Measurements from ENCODE around the gene XPNPEP1. TPM values are rescaled to one million over a fixed set of nuclear protein-coding genes. Genes with fewer than 3 reads are reported as not detected.

XPNPEP1 gene
- polyA plus RNA-seq, 1 donor (not counting 4 experiments of a cell fraction or from before 2014, with no cell fraction given) = 96.2 TPM

DNA sequence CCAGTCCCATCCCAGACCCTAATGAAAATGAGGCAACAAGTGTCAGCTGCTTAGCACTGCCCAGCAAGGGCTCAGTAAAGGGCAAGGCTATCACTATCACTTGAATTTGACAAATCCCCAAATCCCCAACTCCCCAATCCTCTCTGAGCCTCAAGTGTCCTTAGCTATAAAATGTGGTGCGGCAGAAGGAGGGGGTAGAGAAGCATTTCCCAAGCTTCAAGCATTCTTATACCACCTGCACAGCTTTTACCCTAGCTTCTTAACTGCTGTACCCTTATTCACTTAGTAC, 41.6 kb downstream of the XPNPEP1 start:
- Histone ChIP-seq H3K9me3 (ENCODE audit: control insufficient read depth, low read depth, low read length) (no peaks in the 10 kb centered on the region), H3K27me3 (ENCODE audit: control insufficient read depth, extremely low read depth, insufficient read depth, low read length) (no peaks in the 10 kb centered on the region), H3K27ac (ENCODE audit: control insufficient read depth, insufficient read depth, low read length) (no peak overlapping the region), H4K20me1 (ENCODE audit: control insufficient read depth, extremely low read depth, insufficient read depth, low read length) (no peaks in the 10 kb centered on the region), H3K36me3 (ENCODE audit: control insufficient read depth in 2 of 2, extremely low read depth in 1 of 2, insufficient read depth in 2 of 2, low read length in 2 of 2) (peaks cover 42 to 54% of the 10 kb centered on the region in 2 experiments), H3K9me1 (ENCODE audit: control insufficient read depth, extremely low read depth, insufficient read depth, low read length) (no peaks in the 10 kb centered on the region), H3K4me1 (ENCODE audit: control insufficient read depth, extremely low read depth, insufficient read depth, low read length) (peaks cover 4% of the 10 kb centered on the region), H3K4me3 (ENCODE audit: control insufficient read depth in 2 of 3, extremely low read depth in 1 of 3, insufficient read depth in 2 of 3, low read depth in 1 of 3, low read length in 3 of 3) (no peak overlapping the region), H2AFZ (ENCODE audit: control insufficient read depth, low read length) (no peak overlapping the region), H3K4me2 (ENCODE audit: control insufficient read depth, extremely low read depth, insufficient read depth, low read depth, low read length) (no peak overlapping the region), H3K79me2 (ENCODE audit: control insufficient read depth, insufficient read depth, low read length) (no peaks in the 10 kb centered on the region), H3K9ac (ENCODE audit: control insufficient read depth, extremely low read depth, insufficient read depth, low read length) (no peak overlapping the region)
- TF ChIP-seq CTCF (optimal IDR thresholded peaks at IDR 0.05 in 1 of 3, IDR thresholded peaks at IDR 0.05 in 1 of 3, conservative IDR thresholded peaks at IDR 0.05 in 1 of 3; ENCODE audit: extremely low read depth in 1 of 3, insufficient read depth in 2 of 3, low read length in 3 of 3) (no peak), EZH2 (IDR thresholded peaks at IDR 0.05; ENCODE audit: low read length) (no peak)
- dilution Hi-C loops (cut with MboI; ENCODE audit: extremely low pct_ligation_motif_present, low sequenced_read_pairs) = no loop called here
- FAIRE-seq (no peak), DNase-seq (ENCODE audit: low read depth, low spot score) (no peak)

DNA sequence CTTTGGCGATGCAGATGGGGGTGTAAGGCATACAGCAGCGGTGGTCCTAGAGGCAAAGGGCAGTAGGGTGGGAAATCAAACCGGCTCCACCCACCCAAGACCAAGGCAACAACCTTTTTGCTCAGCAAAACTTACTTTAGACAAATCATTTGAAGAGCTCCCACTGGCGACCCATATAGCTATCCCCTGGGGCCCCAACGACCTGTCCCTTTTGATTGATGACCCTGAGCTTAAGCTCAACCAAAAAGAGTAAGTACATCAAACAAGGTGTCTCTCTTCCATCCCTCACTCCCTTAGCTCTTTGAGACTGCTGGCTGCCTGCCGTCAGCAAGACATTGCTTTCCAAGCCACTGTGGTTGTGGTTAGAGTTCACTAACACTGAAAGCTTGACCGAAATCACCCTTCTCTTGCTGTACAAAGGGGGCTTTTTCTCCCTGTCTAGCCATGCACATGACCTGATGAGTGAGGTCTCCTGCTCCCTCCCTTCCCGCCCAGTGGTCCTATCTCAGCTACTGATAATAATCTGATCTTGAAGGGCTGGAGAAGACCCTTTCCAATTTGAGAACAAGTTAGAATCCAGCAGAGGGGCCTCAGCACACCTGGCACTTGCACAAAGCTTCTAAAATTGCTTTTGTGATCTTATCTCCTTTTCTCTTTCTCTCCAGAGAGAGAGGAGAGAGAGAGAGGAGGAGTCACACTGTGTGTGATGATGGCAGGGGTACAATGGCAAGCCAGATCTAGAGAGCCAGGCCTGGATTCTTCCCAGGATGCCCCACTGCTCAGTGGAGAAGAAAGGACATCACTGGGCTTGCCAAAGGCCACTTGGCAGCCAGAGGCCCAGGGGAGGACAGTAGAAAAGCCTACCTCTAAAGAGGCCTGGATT, 42.2 kb downstream of the XPNPEP1 start:
- no peak overlapping the region for H3K27ac ChIP-seq (ENCODE audit: control insufficient read depth, insufficient read depth, low read length)
- no peaks in the 10 kb centered on the region for H3K79me2 ChIP-seq (ENCODE audit: control insufficient read depth, insufficient read depth, low read length)
- DNase-seq (ENCODE audit: low read depth, low spot score) (no peak), FAIRE-seq (no peak)
- no peaks in the 10 kb centered on the region for H3K9me3 ChIP-seq (ENCODE audit: control insufficient read depth, low read depth, low read length)
- no peak overlapping the region for H2AFZ ChIP-seq (ENCODE audit: control insufficient read depth, low read length)
- no peaks in the 10 kb centered on the region for H3K27me3 ChIP-seq (ENCODE audit: control insufficient read depth, extremely low read depth, insufficient read depth, low read length)
- no peak overlapping the region for H3K9ac ChIP-seq (ENCODE audit: control insufficient read depth, extremely low read depth, insufficient read depth, low read length)
- no peak overlapping the region for H3K4me3 ChIP-seq (ENCODE audit: control insufficient read depth in 2 of 3, extremely low read depth in 1 of 3, insufficient read depth in 2 of 3, low read depth in 1 of 3, low read length in 3 of 3)
- H4K20me1 ChIP-seq (ENCODE audit: control insufficient read depth, extremely low read depth, insufficient read depth, low read length) = no peaks in the 10 kb centered on the region
- H3K4me1 ChIP-seq (ENCODE audit: control insufficient read depth, extremely low read depth, insufficient read depth, low read length) = peaks cover 4% of the 10 kb centered on the region
- TF ChIP-seq CTCF (optimal IDR thresholded peaks at IDR 0.05 in 1 of 3, IDR thresholded peaks at IDR 0.05 in 1 of 3, conservative IDR thresholded peaks at IDR 0.05 in 1 of 3; ENCODE audit: extremely low read depth in 1 of 3, insufficient read depth in 2 of 3, low read length in 3 of 3) (no peak), EZH2 (IDR thresholded peaks at IDR 0.05; ENCODE audit: low read length) (no peak)
- no peak overlapping the region for H3K4me2 ChIP-seq (ENCODE audit: control insufficient read depth, extremely low read depth, insufficient read depth, low read depth, low read length)
- H3K9me1 ChIP-seq (ENCODE audit: control insufficient read depth, extremely low read depth, insufficient read depth, low read length) = no peaks in the 10 kb centered on the region
- dilution Hi-C loops (cut with MboI; ENCODE audit: extremely low pct_ligation_motif_present, low sequenced_read_pairs) = no loop called here
- peaks cover 45 to 48% of the 10 kb centered on the region in 2 experiments for H3K36me3 ChIP-seq (ENCODE audit: control insufficient read depth in 2 of 2, extremely low read depth in 1 of 2, insufficient read depth in 2 of 2, low read length in 2 of 2)
